Karpas-422 (cell line): ENCODE results near the gene KATNAL1. TPM values are rescaled to one million over a fixed set of nuclear protein-coding genes. Genes with fewer than 3 reads are reported as not detected.
"Not testable (repeated sequence)": the region's sequence is repeated elsewhere in the genome, so short reads cannot be mapped to it uniquely, and the experiment has no call there.

Source experiments
- DNase-seq: peaks from one replicate; pipeline ENCODE4 v3.0.0-alpha.2; 2015
- H2AFZ ChIP-seq: fragments of 200-600 bp; sonication (generic); 2 replicates; pipeline ENCODE4 v1.6.1; 2014; ENCODE audit warnings: antibody characterized with exemption, low read length, mixed read lengths
- H3K27ac ChIP-seq: fragments of 200-600 bp; sonication (generic); 2 replicates; pipeline ENCODE4 v1.5.1; 2014; ENCODE audit warnings: mild to moderate bottlenecking, low read length, moderate library complexity
- H3K27me3 ChIP-seq: fragments of 200-600 bp; sonication (generic); 2 replicates; pipeline ENCODE4 v1.6.1; 2014; ENCODE audit warnings: low read length, mixed read lengths
- H3K36me3 ChIP-seq: fragments of 200-600 bp; sonication (generic); 2 replicates; pipeline ENCODE4 v1.6.1; 2014; ENCODE audit warnings: low read length, mixed read lengths; ENCODE audit not compliant: insufficient read depth
- H3K4me1 ChIP-seq: fragments of 200-600 bp; sonication (generic); 2 replicates; pipeline ENCODE4 v1.6.1; 2014; ENCODE audit warnings: mild to moderate bottlenecking, low read length, mixed read lengths
- H3K4me2 ChIP-seq: fragments of 200-600 bp; sonication (generic); 2 replicates; pipeline ENCODE4 v1.6.1; 2014; ENCODE audit warnings: low read length, low read depth, mild to moderate bottlenecking; ENCODE audit not compliant: poor library complexity, severe bottlenecking
- H3K4me3 ChIP-seq: fragments of 200-600 bp; sonication (generic); 2 replicates; pipeline ENCODE4 v1.5.1; 2014; ENCODE audit warnings: mild to moderate bottlenecking, antibody characterized with exemption, low read length, mixed read lengths
- H3K79me2 ChIP-seq: fragments of 200-600 bp; sonication (generic); 2 replicates; pipeline ENCODE4 v1.6.1; 2014; ENCODE audit warnings: mild to moderate bottlenecking, low read length, mixed read lengths
- H3K9ac ChIP-seq: fragments of 200-600 bp; sonication (generic); 2 replicates; pipeline ENCODE4 v1.6.0; 2014; ENCODE audit warnings: low read length
- H3K9me2 ChIP-seq: fragments of 200-600 bp; sonication (generic), shearing (Covaris generic); replicated peaks from 2 replicates; pipeline ENCODE4 v1.6.0; 2014; ENCODE audit warnings: mild to moderate bottlenecking, low read length, moderate library complexity; ENCODE audit not compliant: insufficient read depth
- H3K9me3 ChIP-seq: fragments of 300-700, 200-600 bp; sonication (generic); 2 replicates; pipeline ENCODE4 v1.6.1; 2014; ENCODE audit warnings: low read length, mixed read lengths
- H4K20me1 ChIP-seq: fragments of 200-600 bp; sonication (generic); 2 replicates; pipeline ENCODE4 v1.6.1; 2014; ENCODE audit warnings: mild to moderate bottlenecking, antibody characterized with exemption, low read length, low read depth; ENCODE audit not compliant: insufficient read depth
- total RNA-seq: library from RNA; depleted of rRNA; stranded (reverse); fragments of >200 nt; shearing (Covaris generic); gene quantifications from 2 replicates; pipeline ENCODE4 v1.2.3, GENCODE V29; 2014; ENCODE audit warnings: low replicate concordance

The KATNAL1 gene
- total RNA-seq, 1 experiment from 2014 or later: 35.6 TPM

DNA sequence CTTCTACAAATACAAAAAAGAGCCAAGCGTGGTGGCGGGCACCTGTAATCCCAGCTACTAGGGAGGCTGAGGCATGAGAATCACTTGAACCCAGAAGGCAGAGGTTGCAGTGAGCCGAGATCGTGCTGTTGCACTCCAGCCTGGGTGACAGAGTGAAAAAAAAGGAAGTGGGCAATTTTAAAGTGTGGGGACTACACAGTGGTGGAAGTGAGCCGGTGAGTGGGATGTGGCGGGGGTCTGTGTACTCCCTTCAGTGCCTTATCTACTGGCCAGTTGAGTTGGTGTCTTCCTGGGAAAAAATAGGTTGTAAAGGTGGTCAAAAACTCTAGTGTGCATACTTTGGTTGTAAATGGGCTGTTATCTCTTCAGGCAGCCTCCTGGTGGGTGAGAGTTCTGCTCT lies 133.1 kb downstream of the KATNAL1 start:
- not testable (repeated sequence) for DNase-seq, H3K27me3 ChIP-seq, H3K36me3 ChIP-seq, H3K4me3 ChIP-seq, H3K27ac ChIP-seq, H3K9ac ChIP-seq, H4K20me1 ChIP-seq, H3K9me3 ChIP-seq, H3K9me2 ChIP-seq, H3K4me1 ChIP-seq, H3K79me2 ChIP-seq, H2AFZ ChIP-seq, H3K4me2 ChIP-seq

GRCh38 chr13:30173303-30173610 lies 134.1 kb downstream of the KATNAL1 start:
- no peak for DNase-seq
- H3K9me3 ChIP-seq: no peaks in the 10 kb centered on the region

GRCh38 chr13:30172593-30173302 lies 134.6 kb downstream of the KATNAL1 start:
- Histone ChIP-seq H3K9me3 (no peaks in the 10 kb centered on the region), H3K27ac (no peak overlapping the region), H3K4me2 (no peak overlapping the region)

More at GRCh38 chr13:30173303-30173610, 134.1 kb downstream of the KATNAL1 start:
- H3K9ac ChIP-seq: no peak overlapping the region
- no peaks in the 10 kb centered on the region for H3K36me3 ChIP-seq
- peaks cover 8% of the 10 kb centered on the region for H3K4me1 ChIP-seq
- no peak overlapping the region for H3K27ac ChIP-seq
- H3K27me3 ChIP-seq: no peaks in the 10 kb centered on the region
- no peaks in the 10 kb centered on the region for H3K79me2 ChIP-seq
- H3K4me2 ChIP-seq: no peak overlapping the region
- no peaks in the 10 kb centered on the region for H4K20me1 ChIP-seq
- no peak overlapping the region for H3K4me3 ChIP-seq
- H3K9me2 ChIP-seq: no peaks in the 10 kb centered on the region
- H2AFZ ChIP-seq: no peak overlapping the region

GRCh38 chr13:30170569-30170968 lies 136.8 kb downstream of the KATNAL1 start:
- Histone ChIP-seq H3K9me3 (no peaks in the 10 kb centered on the region), H3K4me2 (no peak overlapping the region), H3K9ac (no peak overlapping the region), H3K36me3 (no peaks in the 10 kb centered on the region), H3K27me3 (no peaks in the 10 kb centered on the region), H2AFZ (no peak overlapping the region), H4K20me1 (no peaks in the 10 kb centered on the region), H3K9me2 (no peaks in the 10 kb centered on the region), H3K4me1 (no peaks in the 10 kb centered on the region), H3K4me3 (no peak overlapping the region), H3K27ac (no peak overlapping the region), H3K79me2 (no peaks in the 10 kb centered on the region)
- no peak for DNase-seq

More at GRCh38 chr13:30172593-30173302, 134.6 kb downstream of the KATNAL1 start:
- no peak overlapping the region for H2AFZ ChIP-seq
- H3K4me1 ChIP-seq: peaks cover 8% of the 10 kb centered on the region
- no peak for DNase-seq
- no peaks in the 10 kb centered on the region for H3K36me3 ChIP-seq
- H3K9ac ChIP-seq: no peak overlapping the region
- H3K27me3 ChIP-seq: no peaks in the 10 kb centered on the region
- no peak overlapping the region for H3K4me3 ChIP-seq
- no peaks in the 10 kb centered on the region for H4K20me1 ChIP-seq
- no peaks in the 10 kb centered on the region for H3K79me2 ChIP-seq
- no peaks in the 10 kb centered on the region for H3K9me2 ChIP-seq

- H3K4me3 ChIP-seq: no peak overlapping the region
- no peaks in the 10 kb centered on the region for H3K9me3 ChIP-seq
- no peaks in the 10 kb centered on the region for H3K4me1 ChIP-seq
- DNase-seq: no peak
- H3K79me2 ChIP-seq: no peaks in the 10 kb centered on the region
- H3K9ac ChIP-seq: no peak overlapping the region
- no peaks in the 10 kb centered on the region for H3K36me3 ChIP-seq
- no peak overlapping the region for H3K4me2 ChIP-seq
- H3K27ac ChIP-seq: no peak overlapping the region
- H2AFZ ChIP-seq: no peak overlapping the region
- no peaks in the 10 kb centered on the region for H3K9me2 ChIP-seq
- no peaks in the 10 kb centered on the region for H3K27me3 ChIP-seq
- no peaks in the 10 kb centered on the region for H4K20me1 ChIP-seq
Observed at GRCh38 chr13:30169442-30169841, 137.9 kb downstream of the KATNAL1 start.

DNA sequence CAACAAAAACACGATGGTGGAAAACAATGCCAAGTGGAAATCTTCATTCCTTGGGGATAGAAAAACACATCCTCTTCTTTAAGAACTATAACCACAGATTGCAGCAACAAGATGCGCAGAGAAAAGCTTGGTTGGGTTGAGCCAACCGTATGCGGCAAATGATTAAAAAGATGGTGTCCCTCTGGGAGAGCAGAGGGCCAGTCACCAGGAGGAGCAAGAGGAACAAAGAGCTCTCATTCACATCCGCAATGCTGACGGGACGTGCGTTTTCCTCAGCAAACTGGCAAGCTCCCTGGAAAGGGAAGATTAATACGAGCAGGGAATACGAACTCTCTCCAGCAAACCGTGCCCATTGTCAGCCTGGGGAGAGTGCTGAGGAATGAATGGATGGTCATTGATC lies 141.6 kb downstream of the KATNAL1 start:
- no peaks in the 10 kb centered on the region for H3K9me3 ChIP-seq
- no peaks in the 10 kb centered on the region for H3K4me1 ChIP-seq
- H3K27me3 ChIP-seq: no peaks in the 10 kb centered on the region
- no peak overlapping the region for H3K9ac ChIP-seq
- H3K79me2 ChIP-seq: no peaks in the 10 kb centered on the region
- no peak overlapping the region for H3K4me3 ChIP-seq
- H3K4me2 ChIP-seq: no peak overlapping the region
- DNase-seq: no peak
- H3K9me2 ChIP-seq: no peaks in the 10 kb centered on the region
- H3K27ac ChIP-seq: no peak overlapping the region
- no peak overlapping the region for H2AFZ ChIP-seq
- H3K36me3 ChIP-seq: no peaks in the 10 kb centered on the region
- no peaks in the 10 kb centered on the region for H4K20me1 ChIP-seq

- Histone ChIP-seq H3K4me3 (no peak overlapping the region), H3K9me3 (no peaks in the 10 kb centered on the region), H4K20me1 (no peaks in the 10 kb centered on the region), H2AFZ (no peak overlapping the region), H3K9me2 (no peaks in the 10 kb centered on the region), H3K4me1 (no peaks in the 10 kb centered on the region), H3K27ac (no peak overlapping the region), H3K4me2 (no peak overlapping the region), H3K9ac (no peak overlapping the region), H3K79me2 (no peaks in the 10 kb centered on the region), H3K27me3 (no peaks in the 10 kb centered on the region), H3K36me3 (no peaks in the 10 kb centered on the region)
- no peak for DNase-seq
Observed at GRCh38 chr13:30165071-30165470, 142.3 kb downstream of the KATNAL1 start.

- no peak overlapping the region for H3K4me3 ChIP-seq
- no peaks in the 10 kb centered on the region for H3K36me3 ChIP-seq
- no peaks in the 10 kb centered on the region for H3K27me3 ChIP-seq
- H3K9me3 ChIP-seq: no peaks in the 10 kb centered on the region
- DNase-seq: no peak
- no peak overlapping the region for H3K9ac ChIP-seq
- H2AFZ ChIP-seq: no peak overlapping the region
- no peak overlapping the region for H3K27ac ChIP-seq
- H3K79me2 ChIP-seq: no peaks in the 10 kb centered on the region
- H3K9me2 ChIP-seq: no peaks in the 10 kb centered on the region
- peaks cover 3% of the 10 kb centered on the region for H3K4me1 ChIP-seq
- no peaks in the 10 kb centered on the region for H4K20me1 ChIP-seq
- no peak overlapping the region for H3K4me2 ChIP-seq
Observed at GRCh38 chr13:30164146-30164545, 143.2 kb downstream of the KATNAL1 start.
